Myocyte (in vitro differentiated cells): ENCODE data around the gene CLEC4C. TPM values are rescaled to one million over a fixed set of nuclear protein-coding genes. Genes with fewer than 3 reads are reported as not detected.

Experiments used
- DNase-seq: peaks from one replicate; pipeline ENCODE4 v3.0.0-alpha.2; 2012; ENCODE audit warnings: low read depth
- total RNA-seq: library from RNA; depleted of rRNA; stranded (reverse); fragments of >200 nt; gene quantifications from 2 replicates; pipeline ENCODE4 v1.2.3, GENCODE V29; 2014

CLEC4C gene
- total RNA-seq, 1 donor from 2014 or later, result not detected

DNA sequence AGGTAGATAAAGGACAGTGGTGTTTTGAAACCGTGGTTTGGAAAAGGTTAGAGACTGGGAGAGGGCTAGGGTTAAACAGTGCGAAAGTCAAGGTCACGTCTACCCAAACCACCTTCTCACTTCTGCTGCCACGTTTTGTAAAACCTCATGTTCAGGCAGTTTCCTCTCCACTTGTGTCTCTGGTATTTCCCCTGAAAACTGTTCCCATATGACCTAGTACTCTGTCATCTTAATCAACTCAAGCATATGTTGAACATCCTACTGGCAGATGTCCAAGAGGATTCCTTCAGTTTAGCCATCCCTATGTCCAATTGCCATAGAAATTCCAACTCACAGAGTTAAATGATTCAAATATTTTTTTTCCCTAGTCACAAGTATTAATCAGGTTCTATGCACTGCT lies 17.4 kb downstream of the CLEC4C start:
- no peak for DNase-seq

DNA sequence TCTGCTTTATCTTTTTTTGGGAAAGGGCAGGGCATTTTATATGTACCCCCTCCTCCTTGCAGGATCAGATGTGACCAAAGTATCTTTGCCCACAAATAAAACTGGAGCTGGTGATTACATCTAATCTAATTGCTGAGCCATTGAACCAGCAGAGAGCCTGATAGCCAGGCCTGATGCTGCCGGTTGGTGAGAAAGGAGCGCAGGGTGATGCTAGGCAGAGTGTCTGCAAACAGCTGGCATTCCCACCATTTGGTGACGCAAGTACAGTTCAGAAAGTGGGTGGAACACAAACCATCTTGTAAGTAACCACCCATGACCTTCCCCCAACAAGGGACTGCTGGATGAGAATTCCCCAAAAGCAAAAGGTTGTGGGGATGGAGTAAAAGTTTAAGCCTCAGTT lies 23.2 kb downstream of the CLEC4C start:
- no peak for DNase-seq

DNA sequence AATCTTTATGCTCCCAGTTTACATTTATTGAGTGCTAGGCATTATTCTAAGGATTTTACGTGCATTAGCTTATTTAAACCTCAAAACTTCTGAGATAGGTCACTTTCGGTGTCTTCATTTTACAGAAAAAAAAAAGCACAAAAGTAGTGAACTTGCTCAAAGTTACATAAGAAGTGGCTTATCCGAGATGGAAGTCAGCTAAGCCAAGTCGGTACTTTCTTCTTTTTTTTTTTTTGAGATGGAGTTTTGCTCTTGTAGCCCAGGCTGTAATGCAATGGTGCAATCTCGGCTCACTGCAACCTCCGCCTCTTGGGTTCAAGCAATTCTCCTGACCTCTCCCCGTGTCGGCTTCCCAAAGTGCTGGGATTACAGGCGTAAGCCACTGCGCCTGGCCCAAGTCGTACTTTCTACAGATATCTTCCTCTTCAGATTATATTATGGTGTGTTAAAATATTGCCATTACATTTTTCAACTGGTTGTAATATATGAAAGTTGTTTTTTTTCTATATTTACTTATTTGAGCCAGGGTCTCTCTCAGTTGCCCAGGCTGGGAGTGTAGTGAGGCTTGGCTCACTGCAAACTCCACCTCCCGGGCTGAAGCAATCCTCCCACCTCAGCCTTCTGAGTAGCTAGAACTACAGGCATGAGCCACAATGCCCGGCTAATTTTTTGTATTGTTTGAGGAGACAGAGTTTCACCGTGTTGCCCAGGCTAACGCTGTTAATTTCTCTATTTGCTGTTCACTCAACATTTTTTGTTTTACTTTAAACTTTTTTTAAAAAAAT lies 27.0 kb downstream of the CLEC4C start:
- DNase-seq, result no peak

DNA sequence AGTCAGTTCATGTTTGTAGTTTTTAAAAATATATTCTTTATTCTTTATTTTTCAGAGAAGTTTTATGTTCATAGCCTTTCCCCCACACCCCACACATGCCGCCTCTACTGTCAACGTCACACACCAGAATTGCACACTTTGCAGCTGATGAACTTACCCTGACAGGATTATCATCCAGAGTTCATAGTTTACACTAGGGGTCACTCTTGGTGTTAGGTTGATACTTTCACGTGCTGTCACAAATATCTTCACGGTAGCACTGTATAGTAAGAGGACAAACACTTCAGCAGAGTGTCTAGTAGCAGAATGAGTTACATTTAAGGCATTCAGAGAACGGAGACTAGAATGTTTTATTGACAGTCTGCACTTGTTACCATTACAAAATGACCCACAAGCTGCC lies 30.8 kb downstream of the CLEC4C start:
- peak; percentile 24 for DNase-seq

DNA sequence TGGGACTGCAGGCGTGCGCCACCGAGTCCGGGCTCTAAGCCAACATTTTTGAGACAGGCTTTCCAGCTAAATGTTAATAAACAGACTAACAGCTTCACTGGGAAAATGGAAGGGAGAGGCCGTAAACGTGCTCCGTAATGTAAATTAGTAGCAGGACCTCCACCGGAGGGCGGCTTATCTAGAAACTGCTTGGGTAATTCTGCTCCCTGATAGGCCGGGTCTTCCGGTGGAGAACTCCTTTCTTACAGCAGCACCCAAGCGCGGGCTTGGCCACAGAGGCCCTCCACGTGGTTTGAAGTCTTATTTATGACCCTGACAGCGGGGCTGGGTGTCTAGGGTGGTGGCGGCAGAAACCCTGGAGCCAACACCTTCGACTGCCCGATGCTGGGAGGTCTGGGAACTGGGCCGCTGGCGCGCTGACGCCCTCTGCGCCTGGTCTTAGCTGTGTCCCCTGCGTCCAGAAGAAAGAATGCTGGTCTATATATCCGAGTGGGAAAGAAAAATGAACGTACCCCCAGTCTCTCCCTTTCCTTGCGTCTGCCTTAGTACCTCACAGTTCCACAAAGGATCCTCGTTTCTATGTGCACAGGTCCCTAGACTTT lies 34.2 kb downstream of the CLEC4C start:
- no peak for DNase-seq

DNA sequence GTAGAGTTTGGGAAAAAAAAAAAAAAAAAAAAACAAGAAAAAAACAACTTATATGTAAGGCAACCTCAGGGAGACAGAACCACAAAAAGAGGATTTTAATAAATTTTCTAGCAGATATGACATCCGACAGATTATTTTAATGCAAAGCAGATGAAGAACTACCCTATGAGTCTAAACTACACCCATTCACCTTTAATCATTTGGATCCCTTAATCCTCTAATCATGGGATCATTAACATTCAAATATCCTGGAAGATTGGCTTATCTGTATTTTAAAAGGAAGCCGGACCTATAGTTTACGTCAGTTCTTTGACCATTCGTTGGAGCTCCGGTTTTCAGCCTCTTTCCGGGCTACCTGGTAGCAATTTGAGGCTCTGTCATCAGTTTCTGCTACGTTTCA lies 36.0 kb downstream of the CLEC4C start, which contains the start of gene DPPA3:
Gene DPPA3, plus strand, starts transcription at position 301 of the 400 bp plus-strand sequence. CDS start 138 bp downstream, outside the sequence.
- no peak for DNase-seq

DNA sequence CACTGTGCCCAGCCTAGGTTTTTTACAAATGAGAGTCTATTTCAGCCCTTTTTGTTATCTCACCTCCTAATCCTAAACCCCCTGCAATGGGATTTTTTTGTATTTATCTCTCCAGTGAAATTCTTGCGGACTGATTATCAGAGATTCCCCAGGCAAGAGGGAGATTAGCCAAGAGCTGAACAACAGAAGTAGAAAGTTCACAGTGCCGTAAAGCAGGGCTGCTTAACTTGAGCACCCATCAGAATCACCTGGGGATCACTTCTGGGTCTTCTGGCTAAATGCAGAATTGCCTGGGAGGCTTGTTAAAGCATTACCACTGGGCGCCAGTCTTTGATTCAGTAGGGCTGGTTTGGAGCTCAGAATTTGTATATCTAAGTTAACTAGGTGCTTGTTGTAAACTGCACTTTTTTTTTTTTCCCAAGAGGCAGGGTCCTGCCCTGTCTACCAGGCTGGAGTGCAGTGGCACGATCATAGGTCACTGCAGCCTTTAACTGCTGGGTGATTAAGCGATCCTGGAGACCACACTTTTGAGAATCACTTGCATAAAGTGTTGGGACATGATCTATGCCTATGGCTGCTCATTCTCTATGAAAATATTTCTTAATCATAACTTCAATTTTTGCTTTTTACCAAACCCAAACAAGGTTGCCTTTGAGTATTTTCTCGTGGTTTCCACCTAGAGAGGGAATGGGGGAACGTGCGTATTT lies 37.1 kb downstream of the CLEC4C start:
- DNase-seq, result no peak

DNA sequence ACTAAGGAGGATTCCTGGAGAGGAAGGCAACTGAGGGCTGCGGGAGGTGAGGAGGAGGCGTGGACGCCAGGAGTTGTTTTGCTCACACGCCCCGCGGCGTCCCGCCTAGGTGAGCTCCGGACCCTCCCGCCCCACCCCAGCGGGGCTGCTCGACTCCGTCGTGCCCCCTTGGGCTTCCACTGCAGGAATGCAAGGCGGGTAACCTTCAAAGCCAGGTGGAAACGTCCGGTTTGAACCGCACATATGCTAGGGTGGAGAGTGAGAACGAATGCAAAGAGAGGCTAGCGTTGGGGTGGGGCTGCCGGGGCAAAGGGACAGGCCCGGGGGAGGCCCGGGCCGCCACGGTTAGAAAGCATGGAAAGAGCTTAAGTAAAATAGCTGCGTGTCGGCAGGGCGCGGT lies 41.3 kb downstream of the CLEC4C start:
- DNase-seq, result no peak

DNA sequence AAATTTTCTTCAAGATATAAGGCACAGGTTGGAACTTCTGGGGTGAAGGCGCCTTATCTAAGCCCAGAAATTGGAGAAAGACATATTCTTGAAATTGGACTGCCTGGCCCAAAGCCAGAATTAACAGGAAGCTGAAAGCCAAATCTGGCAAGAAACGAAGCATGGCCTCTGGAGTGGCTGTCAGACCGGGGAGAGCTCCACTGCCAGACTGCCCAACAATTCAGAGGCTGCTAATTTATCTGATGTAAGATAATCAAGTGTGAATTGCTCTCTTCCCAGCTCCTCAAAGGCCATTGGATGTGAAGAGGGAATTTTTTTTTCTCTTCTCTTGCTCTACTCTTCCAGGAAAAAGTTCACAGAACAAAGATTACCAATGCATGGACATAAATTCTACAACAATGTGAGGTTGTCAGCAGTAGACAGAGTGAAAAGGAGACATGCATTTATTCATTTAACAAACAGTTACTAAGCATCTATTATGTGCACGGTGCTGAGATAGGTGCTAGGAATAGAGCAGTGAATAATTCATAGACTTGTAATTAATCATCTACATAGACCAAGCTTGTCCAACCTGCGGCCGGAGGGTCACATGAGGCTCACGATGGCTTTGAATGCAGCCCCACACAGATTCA lies 51.5 kb downstream of the CLEC4C start, which contains the start of gene GDF3:
Gene GDF3, minus strand, starts transcription at position 210 of the 632 bp plus-strand sequence. Its CDS starts 47 bp downstream, at position 163.
- no peak for DNase-seq

DNA sequence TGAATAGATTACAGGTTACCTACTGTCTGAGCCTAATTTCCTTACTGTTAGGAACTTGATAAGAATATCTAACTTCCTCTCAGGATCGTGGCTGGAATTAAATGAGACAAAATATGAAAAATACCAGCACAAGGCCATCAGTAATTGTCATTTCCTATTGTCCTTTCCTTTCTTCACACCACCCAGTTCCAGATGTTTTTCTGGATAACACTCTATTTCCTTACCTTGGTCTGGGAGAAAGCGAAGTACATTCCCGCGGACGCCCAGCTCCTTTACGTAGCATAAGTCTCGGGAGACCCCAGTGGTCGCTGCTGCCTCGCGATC lies 52.0 kb downstream of the CLEC4C start:
- DNase-seq, result no peak

DNA sequence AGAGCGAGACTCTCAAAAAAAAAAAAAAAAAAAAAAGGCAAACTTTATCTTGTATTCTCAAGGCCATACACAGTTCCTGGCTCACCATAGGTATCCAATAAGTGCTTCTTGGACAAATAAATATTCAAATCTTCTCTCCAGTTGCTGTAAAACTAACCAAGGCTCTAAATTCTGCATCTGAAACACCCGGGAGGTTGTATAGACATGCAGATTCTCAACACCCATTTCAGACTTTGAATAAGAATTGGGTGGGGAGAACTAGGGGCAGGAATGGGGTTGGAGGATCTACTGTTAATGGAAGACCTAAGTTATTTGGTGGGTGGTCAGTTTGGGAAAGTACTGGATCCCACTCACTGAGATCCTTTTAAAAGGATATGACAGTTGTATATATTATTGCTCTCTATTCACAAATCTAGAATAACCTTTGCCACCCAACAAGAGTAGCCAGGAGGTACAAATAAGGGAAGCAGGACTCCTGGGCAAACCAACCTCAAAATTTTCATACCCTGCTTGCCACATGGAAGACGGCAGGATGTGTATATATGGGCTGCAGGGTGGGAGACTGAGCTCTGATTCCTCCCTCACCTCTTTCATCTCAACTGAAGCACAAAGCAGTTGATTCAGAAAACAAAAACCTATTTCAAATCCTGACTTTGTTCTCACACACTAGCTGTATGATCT lies 52.5 kb downstream of the CLEC4C start:
- no peak for DNase-seq

DNA sequence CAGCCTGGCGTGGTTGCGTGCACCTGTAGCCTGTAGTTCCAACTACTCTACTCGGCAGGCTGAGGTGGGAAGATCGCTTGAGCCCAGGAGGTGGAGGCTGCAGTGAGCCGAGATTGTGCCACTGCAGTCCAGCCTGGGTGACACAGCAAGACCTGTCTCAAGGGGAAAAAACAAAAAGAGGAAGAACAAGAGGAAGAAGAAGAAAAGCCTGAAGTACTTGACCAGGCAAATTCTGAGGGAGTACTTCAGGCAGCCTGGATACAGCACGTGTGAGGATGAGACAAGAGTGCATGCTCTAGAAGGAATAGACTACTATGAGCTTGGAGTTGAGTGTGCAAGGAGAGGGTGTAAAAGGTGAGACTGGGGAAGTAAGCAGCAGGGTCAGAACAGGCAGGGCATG lies 53.4 kb downstream of the CLEC4C start:
- no peak for DNase-seq

DNA sequence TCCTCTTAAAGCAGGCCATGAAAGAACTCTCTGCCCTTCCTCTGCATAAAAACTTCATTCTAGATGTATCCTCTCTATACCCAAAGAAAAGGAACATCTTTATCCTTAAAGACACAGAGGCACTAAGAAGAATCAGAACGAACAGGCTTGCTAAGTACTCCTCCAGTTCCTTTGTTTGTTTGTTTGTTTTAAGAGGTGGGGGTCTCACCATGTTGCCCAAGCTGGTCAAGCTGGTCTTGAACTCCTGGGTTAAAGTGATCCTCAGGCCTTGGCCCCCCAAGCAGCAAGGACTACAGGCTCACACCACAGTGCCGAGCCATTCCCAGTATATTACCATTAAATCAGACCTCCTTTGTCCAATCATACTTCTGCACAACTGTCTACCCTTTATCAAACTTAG lies 65.6 kb downstream of the CLEC4C start:
- no peak for DNase-seq

Other genes with a start within 250 kb of the CLEC4C start
- gene CD163, start 243.6 kb downstream of the CLEC4C start, total RNA-seq, result 12.7 and 19.2 TPM in 2 replicates
- gene APOBEC1, start 81.5 kb downstream of the CLEC4C start, total RNA-seq, result not detected in 2 replicates
- not detected in 2 replicates for gene GDF3, start 51.6 kb downstream of the CLEC4C start, total RNA-seq
- not detected in 2 replicates for gene DPPA3, start 35.9 kb downstream of the CLEC4C start, total RNA-seq
- not detected in 2 replicates for gene NANOGNB, start 17.8 kb upstream of the CLEC4C start, total RNA-seq
- 0.03 and 0.16 TPM in 2 replicates for gene NANOG, start 42.0 kb upstream of the CLEC4C start, total RNA-seq
- not detected in 2 replicates for gene SLC2A14, start 125.5 kb upstream of the CLEC4C start, total RNA-seq
- 31.4 and 32.9 TPM in 2 replicates for gene SLC2A3, start 188.8 kb upstream of the CLEC4C start, total RNA-seq